K562 (cell line): ENCODE data around the gene MRPS5. TPM values are rescaled to one million over a fixed set of nuclear protein-coding genes. Genes with fewer than 3 reads are reported as not detected.

Experiments
- ATAC-seq: fragments of 200-7000 bp; cut with Tn5 transposase; 3 replicates; pipeline ENCODE4 v1.9.1; 2020; ENCODE audit warnings: moderate library complexity
- BruUV-seq: library from RNA; stranded (reverse); fragments of 400-500 nt; replicated peaks from 2 replicates; lab custom pipeline; 2021; lab: Mats Ljungman, UMichigan
- CTCF ChIA-PET: fragments of 300-600 bp; formaldehyde crosslinking; extraction: SDS; loops from one replicate; lab custom pipeline; 2021; ENCODE audit warnings: low intra/inter-chr PET ratio; lab: Yijun Ruan, JAX
- POLR2A ChIA-PET: fragments of 300-600, 350-650 bp; sonication (Branson Sonifier 250); formaldehyde crosslinking; extraction: SDS; loops from one replicate; lab custom pipeline; 2021; ENCODE audit warnings: antibody characterized with exemption, inconsistent platforms; lab: Yijun Ruan, JAX
- DNase-seq, 4 experiments: peaks; one replicate each; pipeline versions ENCODE4 v3.0.0 to v3.0.0-alpha.2; 2011 to 2018; ENCODE audit warnings: low spot score in 3 of 4, mixed read lengths in 3 of 4; ENCODE audit errors: extremely low read depth in 1 of 4
- FAIRE-seq: peaks from 2 replicates; lab custom pipeline; 2011; peaks lifted over from hg19 to GRCh38; lab: Jason Lieb, UNC
- H2AFZ ChIP-seq: 2 replicates; pipeline ENCODE4 v1.6.0; 2011; ENCODE audit warnings: low read depth, low read length, control low read depth, inconsistent platforms
- H3K27ac ChIP-seq: fragments of 200-600 bp; 3 replicates; pipeline ENCODE4 v1.8.0; 2011; ENCODE audit warnings: low read depth, mild to moderate bottlenecking, control low read depth, inconsistent platforms, low read length, moderate library complexity, mixed read lengths; ENCODE audit errors: extremely low read depth
- H3K27me3 ChIP-seq, 2 experiments: fragments of 300-600 bp in 1 of 2; 2 replicates in 1 of 2; 3 replicates in 1 of 2; pipeline versions ENCODE4 v1.6.0 to v1.8.0; 2011; ENCODE audit warnings: inconsistent platforms in 2 of 2, low read length in 2 of 2, mild to moderate bottlenecking in 1 of 2, mixed read lengths in 1 of 2, moderate library complexity in 1 of 2; ENCODE audit not compliant: control insufficient read depth in 2 of 2, insufficient read depth in 2 of 2
- H3K36me3 ChIP-seq: fragments of 300-600 bp; 3 replicates; pipeline ENCODE4 v1.8.0; 2011; ENCODE audit warnings: mild to moderate bottlenecking, low read length, inconsistent platforms; ENCODE audit not compliant: control insufficient read depth, insufficient read depth
- H3K4me1 ChIP-seq, 2 experiments: fragments of 200-600 bp in 1 of 2; replicated peaks in 1 of 2; 2 replicates in 1 of 2; 3 replicates in 1 of 2; pipeline versions ENCODE4 v1.5.1 to v1.8.0; 2011; ENCODE audit warnings: inconsistent platforms in 2 of 2, low read length in 2 of 2, mild to moderate bottlenecking in 1 of 2, mixed read lengths in 1 of 2, moderate library complexity in 1 of 2; ENCODE audit not compliant: control insufficient read depth in 2 of 2, insufficient read depth in 2 of 2
- H3K4me2 ChIP-seq: 2 replicates; pipeline ENCODE4 v1.6.1; 2011; ENCODE audit warnings: low read length, control low read depth, inconsistent platforms, mixed read lengths; ENCODE audit not compliant: insufficient read depth
- H3K4me3 ChIP-seq: fragments of 200-600 bp; sonication (generic), shearing (Covaris generic); 2 replicates; pipeline ENCODE4 v1.5.1; 2016; ENCODE audit warnings: control low read depth, inconsistent platforms
- H3K79me2 ChIP-seq: fragments of 200-600 bp; 3 replicates; pipeline ENCODE4 v1.8.0; 2011; ENCODE audit warnings: low read length, inconsistent platforms; ENCODE audit not compliant: control insufficient read depth, insufficient read depth
- H3K9ac ChIP-seq, 2 experiments: 2 replicates each; pipeline versions ENCODE4 v1.6.0 to v1.6.1; 2011; ENCODE audit warnings: low read depth in 2 of 2, low read length in 2 of 2, control low read depth in 1 of 2, inconsistent platforms in 1 of 2, mild to moderate bottlenecking in 1 of 2, mixed read lengths in 1 of 2; ENCODE audit not compliant: insufficient read depth in 1 of 2
- H3K9me1 ChIP-seq: one replicate; pipeline ENCODE4 v1.6.0; 2011; ENCODE audit warnings: inconsistent platforms, mild to moderate bottlenecking, low read length, moderate library complexity; ENCODE audit not compliant: control insufficient read depth, insufficient read depth
- H3K9me3 ChIP-seq: replicated peaks from 2 replicates; pipeline ENCODE4 v1.5.1; 2011; ENCODE audit warnings: low read depth, low read length, inconsistent platforms; ENCODE audit not compliant: control insufficient read depth, insufficient read depth
- H4K20me1 ChIP-seq: replicated peaks from 2 replicates; pipeline ENCODE4 v1.6.1; 2011; ENCODE audit warnings: low read length, inconsistent platforms, mixed read lengths; ENCODE audit not compliant: control insufficient read depth, insufficient read depth
- CC2D1A ChIP-seq: fragments of 450-650 bp; IDR thresholded peaks from 2 replicates; pipeline ENCODE4 v1.6.1; 2017; ENCODE audit warnings: mild to moderate bottlenecking
- CXXC5 ChIP-seq: fragments of 250-450 bp; sonication (Bioruptor Pico); IDR thresholded peaks from 2 replicates; pipeline ENCODE4 v1.8.0; 2022; ENCODE audit warnings: inconsistent platforms, mild to moderate bottlenecking, moderate library complexity
- HDAC3 ChIP-seq: fragments of 450-650 bp; IDR thresholded peaks from 2 replicates; pipeline ENCODE4 v1.6.1; 2018; ENCODE audit warnings: borderline replicate concordance, mild to moderate bottlenecking, moderate library complexity; ENCODE audit not compliant: partially characterized antibody
- MAFK ChIP-seq: IDR thresholded peaks from 2 replicates; pipeline ENCODE4 v1.6.1; 2011; ENCODE audit warnings: low read length, improper control_type of control experiment
- MIER1 ChIP-seq: fragments of 450-650 bp; IDR thresholded peaks from 2 replicates; pipeline ENCODE4 v1.6.1; 2016; ENCODE audit warnings: antibody characterized with exemption, mild to moderate bottlenecking, low read depth
- MXI1 ChIP-seq: IDR thresholded peaks from 2 replicates; pipeline ENCODE4 v1.6.1; 2011; ENCODE audit warnings: low read depth, mild to moderate bottlenecking, improper control_type of control experiment, low read length
- NR2C1 ChIP-seq, 2 experiments: fragments of 450-650 bp; IDR thresholded peaks; 2 replicates each; pipeline ENCODE4 v1.6.1; 2017; ENCODE audit warnings: mild to moderate bottlenecking in 2 of 2, antibody characterized with exemption in 1 of 2, inconsistent platforms in 1 of 2, missing compliant biosample characterization in 1 of 2, missing genetic modification characterization in 1 of 2
- SNIP1 ChIP-seq: fragments of 450-650 bp; IDR thresholded peaks from 2 replicates; pipeline ENCODE4 v1.7.1; 2017; ENCODE audit warnings: low read depth, mild to moderate bottlenecking
- TCF7L2 ChIP-seq: fragments of 150-350 bp; IDR thresholded peaks from 2 replicates; pipeline ENCODE4 v1.6.1; 2016; ENCODE audit warnings: low read depth, mild to moderate bottlenecking, low read length, moderate library complexity
- ZNF583 ChIP-seq: fragments of 250-450 bp; sonication (Bioruptor Pico); IDR thresholded peaks from 2 replicates; pipeline ENCODE4 v1.4.0; 2020
- WGBS: fragments of 100-300 bp; shearing (Covaris generic); methylation state at CpG from one replicate; pipeline ENCODE4 v1.1.6; 2016; ENCODE audit warnings: low coverage, mixed read lengths; ENCODE audit not compliant: insufficient coverage; ENCODE audit errors: missing lambda C conversion rate; 5-methylcytosine and 5-hydroxymethylcytosine counted together
- in situ Hi-C: fragments of 300-500 bp; cut with MboI; formaldehyde crosslinking; loops from 4 replicates; pipeline ENCODE4 v1.15.0; 2018; ENCODE audit warnings: inconsistent platforms, mixed read lengths
- intact Hi-C: fragments of 100-400 bp; cut with micrococcal nuclease; formaldehyde crosslinking; loops from 2 replicates; pipeline ENCODE4 v1.14.2; 2022
- polyA plus RNA-seq, 8 experiments: library from polyadenylated mRNA; depleted of rRNA in 4 of 8; stranded (reverse) in 5 of 8; unstranded in 3 of 8; fragments of >200 nt; fragmentation: Nextera tagmentation in 2 of 8; fragmentation: Illumina TruSeq in 1 of 8; extraction: Ambion mirVana in 2 of 8; extraction: Trizol in 1 of 8; gene quantifications; 2 replicates each; pipeline versions ENCODE4 v1.2.1 to v1.2.3, GENCODE V29; 2011 to 2014; ENCODE audit warnings: inconsistent platforms in 1 of 8, missing spikeins in 1 of 8
- total RNA-seq, 7 experiments: library from RNA; depleted of rRNA in 6 of 7; stranded (reverse); fragments of >200 nt in 6 of 7; fragmentation: Illumina TruSeq in 2 of 7; extraction: Trizol in 2 of 7; gene quantifications; 2 replicates each; pipeline versions ENCODE4 v1.2.1 to v1.2.3, GENCODE V29; 2011 to 2021; ENCODE audit warnings: low replicate concordance in 1 of 7
- TF ChIP-seq, protein P1 (sequence below): sonication (generic); formaldehyde crosslinking; IDR thresholded peaks from 2 replicates; pipeline ENCODE4 v1.8.0; 2022; ENCODE audit warnings: mild to moderate bottlenecking, missing genetic modification reagents
- TF ChIP-seq, protein P2 (sequence below): fragments of 450-650 bp; IDR thresholded peaks from 2 replicates; pipeline ENCODE4 v1.6.1; 2016; ENCODE audit warnings: low read depth, mild to moderate bottlenecking, moderate library complexity

The MRPS5 gene
- total and polyA plus RNA-seq, 9 of the 15 experiments (the other 6 are each of a cell fraction or from before 2014, with no cell fraction given): 85.0 to 162 (median 118) TPM

DNA sequence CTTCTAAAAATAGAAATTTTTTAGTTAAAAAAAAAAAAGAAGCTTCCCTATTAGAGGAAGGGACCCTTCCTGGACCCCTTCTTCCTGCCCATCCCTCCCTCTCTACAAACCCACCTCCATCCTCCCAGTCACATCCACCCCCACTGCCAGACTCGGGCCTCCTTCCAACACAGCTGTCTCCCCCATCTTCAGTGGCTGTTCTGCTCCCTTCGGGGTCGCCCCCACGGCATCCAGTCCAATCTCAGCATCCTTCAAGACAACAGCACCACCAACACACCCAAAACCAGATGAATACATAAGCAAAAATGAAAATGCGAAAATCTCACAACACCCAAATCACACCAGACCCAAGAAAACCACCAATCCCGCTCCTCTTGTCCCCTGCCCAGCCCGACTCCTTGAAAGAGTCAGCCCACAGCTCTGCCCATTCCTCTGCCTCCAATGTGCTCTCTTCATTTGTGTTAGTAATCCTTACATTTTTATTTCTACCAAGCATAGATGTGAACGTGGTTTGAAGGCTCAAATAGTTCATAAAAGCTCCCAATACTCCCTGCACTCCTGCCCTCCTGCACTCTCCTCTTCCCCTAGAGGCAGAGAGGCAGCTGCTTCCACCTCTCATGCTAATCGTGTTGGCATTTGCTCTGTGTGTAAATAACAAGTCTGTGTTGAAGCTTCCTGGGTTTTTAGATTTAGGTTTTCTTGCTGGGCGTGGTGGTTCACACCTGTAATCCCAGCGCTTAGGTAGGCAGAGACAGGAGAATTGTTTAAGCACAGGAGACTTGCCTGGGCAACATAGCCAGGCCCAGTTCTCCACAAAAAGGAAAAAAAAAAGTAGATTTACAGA lies 59.1 kb downstream of the MRPS5 start (continued):
- TF ChIP-seq, protein P1, sequence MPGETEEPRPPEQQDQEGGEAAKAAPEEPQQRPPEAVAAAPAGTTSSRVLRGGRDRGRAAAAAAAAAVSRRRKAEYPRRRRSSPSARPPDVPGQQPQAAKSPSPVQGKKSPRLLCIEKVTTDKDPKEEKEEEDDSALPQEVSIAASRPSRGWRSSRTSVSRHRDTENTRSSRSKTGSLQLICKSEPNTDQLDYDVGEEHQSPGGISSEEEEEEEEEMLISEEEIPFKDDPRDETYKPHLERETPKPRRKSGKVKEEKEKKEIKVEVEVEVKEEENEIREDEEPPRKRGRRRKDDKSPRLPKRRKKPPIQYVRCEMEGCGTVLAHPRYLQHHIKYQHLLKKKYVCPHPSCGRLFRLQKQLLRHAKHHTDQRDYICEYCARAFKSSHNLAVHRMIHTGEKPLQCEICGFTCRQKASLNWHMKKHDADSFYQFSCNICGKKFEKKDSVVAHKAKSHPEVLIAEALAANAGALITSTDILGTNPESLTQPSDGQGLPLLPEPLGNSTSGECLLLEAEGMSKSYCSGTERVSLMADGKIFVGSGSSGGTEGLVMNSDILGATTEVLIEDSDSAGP: no peak
- TF ChIP-seq TCF7L2: no peak
- no peak for TF ChIP-seq ZNF583 (CRISPR knock-in tag)
- TF ChIP-seq CXXC5 (CRISPR knock-in tag): no peak
- TF ChIP-seq MIER1: no peak

DNA sequence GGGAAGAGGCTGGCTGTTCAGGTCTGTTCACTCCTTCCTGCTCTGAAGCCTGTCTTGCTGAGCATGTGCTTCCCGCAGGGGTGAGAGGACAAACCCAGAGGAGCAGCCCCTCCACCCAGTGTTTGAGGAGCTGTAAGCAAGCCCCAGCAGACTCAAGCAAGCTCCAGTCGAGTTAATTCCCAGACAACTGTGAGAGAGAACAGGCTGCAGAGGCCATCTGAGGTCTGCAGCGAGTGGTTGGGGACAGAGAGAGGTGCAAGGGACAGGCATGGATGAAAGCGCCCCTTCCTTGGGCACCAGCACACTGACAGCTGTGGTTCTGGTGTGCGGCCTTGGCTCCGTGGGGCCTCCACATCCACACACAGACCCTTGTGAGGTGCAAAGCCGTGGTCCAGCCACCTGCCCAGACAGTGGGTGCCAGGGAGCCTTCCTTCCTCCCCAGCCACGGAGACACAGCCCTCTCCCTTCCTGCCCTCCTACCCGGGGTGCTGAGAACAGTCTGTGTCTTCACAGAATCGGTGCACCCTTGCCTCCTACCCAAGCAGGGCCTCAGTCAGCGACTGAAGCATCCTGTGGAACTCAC lies 59.9 kb downstream of the MRPS5 start:
- Histone ChIP-seq H3K9me1 (no peaks in the 10 kb centered on the region), H3K27ac (no peak overlapping the region), H3K4me2 (no peak overlapping the region), H3K9me3 (no peaks in the 10 kb centered on the region), H3K27me3 (peaks cover 22 to 67% of the 10 kb centered on the region in 2 experiments), H4K20me1 (peaks cover 10% of the 10 kb centered on the region; the same call in 1 of the 2 replicates), H3K79me2 (no peaks in the 10 kb centered on the region), H3K4me3 (no peak overlapping the region), H3K4me1 (no peaks in the 10 kb centered on the region), H3K9ac (no peak overlapping the region), H3K36me3 (no peaks in the 10 kb centered on the region), H2AFZ (no peak overlapping the region)
- ChIA-PET CTCF (no interaction called here), POLR2A (no interaction called here)
- no peak for ATAC-seq
- no peak for FAIRE-seq
- in situ Hi-C loops (no loop called here), intact Hi-C loops (no loop called here)
- TF ChIP-seq MXI1: no peak
- TF ChIP-seq, protein P2, sequence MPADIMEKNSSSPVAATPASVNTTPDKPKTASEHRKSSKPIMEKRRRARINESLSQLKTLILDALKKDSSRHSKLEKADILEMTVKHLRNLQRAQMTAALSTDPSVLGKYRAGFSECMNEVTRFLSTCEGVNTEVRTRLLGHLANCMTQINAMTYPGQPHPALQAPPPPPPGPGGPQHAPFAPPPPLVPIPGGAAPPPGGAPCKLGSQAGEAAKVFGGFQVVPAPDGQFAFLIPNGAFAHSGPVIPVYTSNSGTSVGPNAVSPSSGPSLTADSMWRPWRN: no peak
- TF ChIP-seq CC2D1A: no peak
- TF ChIP-seq HDAC3: no peak
- TF ChIP-seq MAFK: no peak
- TF ChIP-seq NR2C1 (IDR thresholded peaks at IDR 0.05): no peak
- no peak for TF ChIP-seq NR2C1 (tag; IDR thresholded peaks at IDR 0.05)
- no peak for TF ChIP-seq SNIP1
- no TSS peak for BruUV-seq
- WGBS: 0% methylated on average over 9 of the region's 11 CpGs
- DNase-seq: no peak
